Large intestine (tissue), 1 donor: ENCODE data around the gene CBX2. TPM values are rescaled to one million over a fixed set of nuclear protein-coding genes. Genes with fewer than 3 reads are reported as not detected.

ENCODE experiments used
- polyA plus RNA-seq: library from polyadenylated mRNA; unstranded; fragments of 120-200 nt; gene quantifications from one replicate; pipeline ENCODE4 v1.2.1, GENCODE V29; 2013

Gene CBX2
- polyA plus RNA-seq, 1 donor, result 14.4 TPM

Other genes with a start within 250 kb of the CBX2 start
- gene RBFOX3, start 167.1 kb upstream of the CBX2 start, polyA plus RNA-seq, result 0.61 TPM
- gene ENPP7, start 47.2 kb upstream of the CBX2 start, polyA plus RNA-seq, result 136 TPM
- 10.3 TPM for gene CBX8, start 18.9 kb downstream of the CBX2 start, polyA plus RNA-seq
- 53.7 TPM for gene CBX4, start 61.3 kb downstream of the CBX2 start, polyA plus RNA-seq